ENCODE results near the gene ASPSCR1. TPM values are rescaled to one million over a fixed set of nuclear protein-coding genes. Genes with fewer than 3 reads are reported as not detected.

ASPSCR1 gene
- total and polyA plus RNA-seq, 9 of the 15 experiments (the other 6 are each of a cell fraction or from before 2014, with no cell fraction given) = 0.90 to 36.9 (median 11.6) TPM

- TF ChIP-seq VEZF1 (CRISPR knock-in tag; IDR thresholded peaks at IDR 0.05) (peak; percentile 50; the same call in 1 of the 2 replicates), GATAD2B (IDR thresholded peaks at IDR 0.05; ENCODE audit: borderline replicate concordance) (peak; percentile 90; the same call in 1 of the 2 replicates), ZKSCAN3 (CRISPR knock-in tag; IDR thresholded peaks at IDR 0.05) (no peak), SOX6 (IDR thresholded peaks at IDR 0.05) (peak; percentile 59; the same call in 1 of the 2 replicates), TGIF2 (CRISPR knock-in tag; IDR thresholded peaks at IDR 0.05) (no peak), NCOA4 (IDR thresholded peaks at IDR 0.05; ENCODE audit: partially characterized antibody) (no peak), NFIC (IDR thresholded peaks at IDR 0.05) (peak; percentile 47; the same call in 1 of the 2 replicates), SRF (CRISPR knock-in tag; IDR thresholded peaks at IDR 0.05) (0 out of 4 replicates have a peak, but pooled peaks of 1 of the 2 experiments have one; percentile 35), KDM2B (CRISPR knock-in tag; IDR thresholded peaks at IDR 0.05) (0 out of 2 replicates have a peak, but pooled peaks have one; percentile 49), ZNF551 (CRISPR knock-in tag; IDR thresholded peaks at IDR 0.05) (no peak), MYBL2 (IDR thresholded peaks at IDR 0.05; ENCODE audit: low read depth) (no peak), MYBL2 (CRISPR knock-in tag; IDR thresholded peaks at IDR 0.05; ENCODE audit: borderline replicate concordance) (no peak), CHAMP1 (IDR thresholded peaks at IDR 0.05) (no peak), CHD4 (IDR thresholded peaks at IDR 0.05; ENCODE audit: insufficient read depth, insufficient replicate concordance, low read depth, low read length, poor library complexity, severe bottlenecking) (no peak), ZBTB34 (CRISPR knock-in tag; IDR thresholded peaks at IDR 0.05) (no peak), ZNF655 (CRISPR knock-in tag; IDR thresholded peaks at IDR 0.05) (no peak), ZNF436 (CRISPR knock-in tag; IDR thresholded peaks at IDR 0.05) (no peak), CTCF (IDR thresholded peaks at IDR 0.05 in 2 of 3, conservative IDR thresholded peaks at IDR 0.05 in 1 of 3; ENCODE audit: insufficient read depth in 2 of 3, low read depth in 1 of 3, low read length in 3 of 3) (no peak), HNRNPLL (IDR thresholded peaks at IDR 0.05; ENCODE audit: low read depth, low read length, poor library complexity, severe bottlenecking) (no peak)
Observed at GRCh38 chr17:82065638-82066303, 88.3 kb downstream of the ASPSCR1 start, which contains the start of gene DUS1L (continued).

Data from K562 (cell line).